AG10803 (cell line): Measurements from ENCODE around the gene HTR6.

ENCODE experiments used
- DNase-seq: peaks from one replicate; pipeline ENCODE4 v3.0.0; 2010; ENCODE audit warnings: low read depth
- H3K4me3 ChIP-seq: 2 replicates; pipeline ENCODE4 v1.5.1; 2011; ENCODE audit warnings: mild to moderate bottlenecking, low read length, control low read depth
- TF ChIP-seq, protein P1 (sequence below): conservative IDR thresholded peaks from 2 replicates; pipeline ENCODE4 v1.5.1; 2011; ENCODE audit warnings: mild to moderate bottlenecking, low read length, control low read depth, inconsistent platforms

Gene HTR6

DNA sequence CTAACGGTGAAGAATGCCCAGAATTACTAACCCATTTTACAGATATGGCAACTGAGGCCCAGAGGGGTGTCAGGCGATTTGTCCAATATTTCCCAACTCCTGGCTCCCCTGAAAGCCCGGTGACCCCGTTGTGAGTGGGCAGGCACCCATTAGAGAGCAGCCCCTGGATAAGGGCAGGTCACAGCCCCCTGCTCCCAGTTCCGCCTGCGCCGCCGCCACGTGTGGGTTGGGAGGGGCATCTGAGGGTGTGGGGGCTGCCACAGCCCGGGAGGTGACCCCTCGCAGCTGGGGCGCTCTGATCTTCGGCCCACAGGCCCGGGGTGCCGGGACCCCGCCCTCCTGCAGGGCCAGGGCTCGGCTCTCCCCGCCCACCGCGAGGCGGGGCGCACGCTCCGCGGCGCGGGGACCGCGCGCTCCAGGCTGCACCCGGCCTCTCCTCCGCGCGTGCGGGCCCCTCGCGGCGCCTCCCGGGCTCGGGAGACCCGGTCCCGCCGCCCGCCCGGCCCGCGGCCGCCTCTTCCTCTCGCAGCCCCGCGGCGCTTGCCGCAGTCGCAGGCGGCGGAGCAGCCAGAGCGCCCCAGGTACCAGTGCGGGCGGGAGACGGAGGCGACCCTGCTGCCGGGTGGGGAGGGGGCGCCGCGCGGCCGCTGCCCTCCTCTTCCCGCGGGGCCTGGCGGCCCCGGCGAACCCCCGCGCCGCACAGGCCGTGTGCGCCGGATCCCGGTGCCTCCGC, at the start of gene HTR6:
HTR6 (plus strand) TSS at position 423 of the 733 bp plus-strand sequence. CDS start 879 bp downstream, outside the sequence.
- TF ChIP-seq, protein P1, sequence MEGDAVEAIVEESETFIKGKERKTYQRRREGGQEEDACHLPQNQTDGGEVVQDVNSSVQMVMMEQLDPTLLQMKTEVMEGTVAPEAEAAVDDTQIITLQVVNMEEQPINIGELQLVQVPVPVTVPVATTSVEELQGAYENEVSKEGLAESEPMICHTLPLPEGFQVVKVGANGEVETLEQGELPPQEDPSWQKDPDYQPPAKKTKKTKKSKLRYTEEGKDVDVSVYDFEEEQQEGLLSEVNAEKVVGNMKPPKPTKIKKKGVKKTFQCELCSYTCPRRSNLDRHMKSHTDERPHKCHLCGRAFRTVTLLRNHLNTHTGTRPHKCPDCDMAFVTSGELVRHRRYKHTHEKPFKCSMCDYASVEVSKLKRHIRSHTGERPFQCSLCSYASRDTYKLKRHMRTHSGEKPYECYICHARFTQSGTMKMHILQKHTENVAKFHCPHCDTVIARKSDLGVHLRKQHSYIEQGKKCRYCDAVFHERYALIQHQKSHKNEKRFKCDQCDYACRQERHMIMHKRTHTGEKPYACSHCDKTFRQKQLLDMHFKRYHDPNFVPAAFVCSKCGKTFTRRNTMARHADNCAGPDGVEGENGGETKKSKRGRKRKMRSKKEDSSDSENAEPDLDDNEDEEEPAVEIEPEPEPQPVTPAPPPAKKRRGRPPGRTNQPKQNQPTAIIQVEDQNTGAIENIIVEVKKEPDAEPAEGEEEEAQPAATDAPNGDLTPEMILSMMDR: no peak

DNA sequence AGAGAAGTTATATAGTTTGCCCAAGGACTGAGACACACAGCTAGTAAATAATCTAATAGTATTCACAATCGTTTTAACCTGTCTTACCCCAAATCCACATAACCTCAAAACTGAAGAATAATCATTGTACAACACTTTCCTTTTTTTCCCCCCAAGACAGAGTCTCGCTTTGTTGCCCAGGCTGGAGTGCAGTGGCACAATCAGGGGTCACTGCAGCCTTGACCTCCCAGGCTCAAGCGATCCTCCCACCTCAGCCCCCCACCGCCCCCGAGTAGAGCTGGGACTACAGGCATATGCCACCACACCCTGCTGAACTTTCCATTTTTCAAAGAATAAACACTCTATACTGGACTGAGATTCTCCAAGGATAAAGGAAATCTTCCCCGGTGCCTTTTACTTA, 49.2 kb upstream of the HTR6 start:
- TF ChIP-seq, protein P1: no peak
- no peak for DNase-seq
- no peak overlapping the region for H3K4me3 ChIP-seq

More for the DNA sequence above, at the start of gene HTR6:
- DNase-seq: no peak
- peak within 1 kb of the TSS; percentile 26 for H3K4me3 ChIP-seq

DNA sequence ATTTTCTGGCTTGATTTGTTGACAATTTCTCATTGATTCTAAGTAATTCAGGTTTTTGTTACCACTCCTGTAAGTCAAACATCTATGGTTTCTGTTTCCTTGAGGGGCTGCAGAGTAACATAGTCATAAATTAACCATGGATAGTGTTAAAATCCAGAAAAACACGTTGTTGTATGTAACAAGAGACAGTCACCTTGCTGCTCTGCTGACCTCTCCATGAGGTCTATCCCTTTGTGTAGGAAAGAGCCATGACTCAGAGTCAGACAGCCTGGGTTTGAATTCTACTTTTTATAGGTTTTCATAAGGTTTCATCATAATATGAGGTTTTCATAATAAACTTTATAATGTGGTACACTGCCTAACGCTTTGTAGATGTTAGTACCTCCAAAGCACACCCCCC, 48.2 kb upstream of the HTR6 start:
- no peak overlapping the region for H3K4me3 ChIP-seq
- DNase-seq: peak; percentile 66
- TF ChIP-seq, protein P1: no peak

DNA sequence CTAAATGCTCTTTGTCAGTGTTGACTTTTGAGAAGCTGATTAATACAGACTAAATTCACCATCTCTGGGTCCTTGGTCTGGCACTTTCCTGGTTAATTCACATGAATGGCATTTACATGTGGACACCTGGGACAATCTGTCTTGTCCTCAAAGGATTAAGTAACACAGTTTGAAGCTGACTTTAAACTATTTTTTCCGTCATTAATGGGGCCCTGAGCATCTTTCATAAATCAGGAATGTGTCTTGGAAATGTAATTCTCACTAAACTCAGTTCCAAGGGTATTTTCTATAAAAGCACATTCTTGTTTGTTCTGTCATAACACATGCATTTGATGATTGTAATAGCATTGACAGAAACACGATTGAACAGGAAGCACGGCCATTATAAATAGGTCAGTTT, 47.3 kb upstream of the HTR6 start:
- TF ChIP-seq, protein P1: no peak
- DNase-seq: peak; percentile 46

DNA sequence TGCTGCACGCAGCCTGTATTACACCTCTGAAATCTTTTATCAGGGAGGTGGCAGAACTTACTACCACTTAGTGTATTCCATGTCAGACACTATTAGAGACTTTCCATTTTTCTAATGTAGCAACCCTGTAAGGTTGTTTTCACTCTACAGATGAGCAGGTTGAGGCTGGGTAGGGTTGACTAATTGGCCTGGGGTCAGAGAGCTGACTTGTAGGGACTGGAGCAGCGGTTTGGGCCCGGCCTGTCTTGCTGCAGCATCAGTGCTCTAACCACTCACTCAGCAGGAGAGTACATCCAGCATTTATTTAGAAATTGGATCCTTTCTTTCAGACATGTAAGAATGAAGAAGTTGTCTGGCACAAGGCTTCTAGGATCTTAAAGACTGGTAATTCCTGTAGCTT, 46.2 kb upstream of the HTR6 start:
- TF ChIP-seq, protein P1: no peak
- DNase-seq: no peak
- no peak overlapping the region for H3K4me3 ChIP-seq

More for the DNA sequence above, 47.3 kb upstream of the HTR6 start:
- no peak overlapping the region for H3K4me3 ChIP-seq

DNA sequence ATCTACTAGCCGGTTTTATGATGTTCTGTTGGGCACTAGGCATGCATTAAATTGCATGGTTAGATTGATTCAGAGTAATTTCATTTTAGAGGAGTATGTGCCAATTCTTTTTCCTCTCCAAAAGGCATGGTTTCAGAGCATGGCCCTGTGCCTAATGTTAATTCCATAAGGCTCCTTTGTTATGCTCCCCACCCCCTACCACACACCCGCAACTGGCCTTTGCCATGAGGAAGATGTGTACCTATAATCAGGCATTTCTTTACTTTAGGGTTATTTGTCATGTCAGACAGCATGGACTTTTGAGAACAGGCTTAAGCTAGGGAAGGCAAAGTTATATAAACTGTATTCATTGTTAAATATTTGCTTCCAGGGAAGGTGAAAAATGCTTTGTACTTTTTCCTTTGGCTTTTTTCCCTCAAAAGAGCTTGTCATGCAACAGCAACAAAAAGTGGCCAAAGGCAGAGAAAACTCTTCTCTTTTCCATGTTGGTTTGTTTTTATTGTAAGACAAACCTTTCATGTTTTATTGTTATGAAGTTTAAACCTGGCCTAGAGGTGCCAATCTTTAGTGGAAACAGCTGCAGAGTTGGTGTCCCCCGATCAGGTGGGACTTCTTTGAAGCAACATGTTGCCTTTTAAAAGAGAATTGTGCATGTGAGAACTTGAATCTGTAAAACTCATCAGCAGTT, 44.8 kb upstream of the HTR6 start:
- TF ChIP-seq, protein P1: no peak
- no peak overlapping the region for H3K4me3 ChIP-seq
- DNase-seq: no peak

DNA sequence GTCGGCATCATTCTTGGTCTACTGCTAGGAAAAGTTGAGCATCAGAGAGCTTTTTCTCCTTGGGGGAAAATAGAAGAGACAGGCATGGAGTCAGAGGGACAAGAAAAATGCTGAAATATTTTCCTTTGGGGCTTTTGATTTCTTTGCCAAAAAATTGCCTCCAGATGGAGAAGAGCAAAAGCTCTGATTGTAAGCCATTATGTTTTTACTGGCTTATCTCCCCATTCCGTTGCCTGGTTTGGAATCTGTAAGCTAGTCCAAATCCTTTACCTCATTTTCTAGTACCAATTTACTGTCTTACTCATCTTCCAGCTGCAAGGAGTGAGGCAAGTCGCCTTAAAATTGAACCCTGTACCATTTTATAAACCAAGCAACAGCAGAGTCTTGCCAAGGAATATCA, 43.9 kb upstream of the HTR6 start:
- TF ChIP-seq, protein P1: no peak
- peak; percentile 80 for DNase-seq

More for the DNA sequence above, 43.9 kb upstream of the HTR6 start:
- H3K4me3 ChIP-seq: no peak overlapping the region
